Esophagus muscularis mucosa (tissue), 3 donors: Measurements from ENCODE around the gene LUZP1.

Experiments
- CTCF ChIP-seq, 3 experiments: fragments of 200-600 bp in 2 of 3; fragments of 450-650 bp in 1 of 3; sonication (generic) in 2 of 3; IDR thresholded peaks; one replicate each; pipeline ENCODE4 v1.5.1; 2017 to 2019; ENCODE audit warnings: antibody characterized with exemption in 3 of 3, mild to moderate bottlenecking in 2 of 3, moderate library complexity in 1 of 3
- POLR2A ChIP-seq: fragments of 450-650 bp; IDR thresholded peaks from one replicate; pipeline ENCODE4 v1.6.1; 2017; ENCODE audit warnings: antibody characterized with exemption, moderate library complexity, mild to moderate bottlenecking, low read depth
- POLR2AphosphoS5 ChIP-seq, 2 donors: sonication (generic); formaldehyde crosslinking; IDR thresholded peaks; one replicate each; pipeline ENCODE4 v1.6.1; 2017; ENCODE audit warnings: antibody characterized with exemption in 2 of 2

- peak in 1 of 2 donors; percentile 11 for TF ChIP-seq POLR2AphosphoS5 (IDR thresholded peaks at IDR 0.05)
- TF ChIP-seq POLR2A, result no peak
- TF ChIP-seq CTCF (IDR thresholded peaks at IDR 0.05), result no peak
Measured at GRCh38 chr1:23102289-23102688, 66.4 kb downstream of the LUZP1 start.
